ENCODE results near the gene RBP7.

The RBP7 gene

GRCh38 chr1:10032590-10033358 lies 35.7 kb downstream of the RBP7 start, which contains the start of gene UBE4B:
UBE4B (plus strand) TSS chr1:10032958; CDS start chr1:10033671, 713 bp downstream.
- peak; percentile 87 for DNase-seq

- no peak for DNase-seq
Measured at GRCh38 chr1:10033359-10033845, 36.4 kb downstream of the RBP7 start.

GRCh38 chr1:10042746-10043145 lies 45.7 kb downstream of the RBP7 start:
- no peak for DNase-seq

GRCh38 chr1:10045480-10046355 lies 48.7 kb downstream of the RBP7 start:
- DNase-seq: no peak

- no peak for DNase-seq
Measured at GRCh38 chr1:10046356-10047085, 49.5 kb downstream of the RBP7 start.

GRCh38 chr1:10048601-10049000 lies 51.6 kb downstream of the RBP7 start:
- no peak for DNase-seq

- DNase-seq: no peak
Measured at GRCh38 chr1:10050611-10051010, 53.6 kb downstream of the RBP7 start.

GRCh38 chr1:10051656-10052055 lies 54.6 kb downstream of the RBP7 start:
- DNase-seq: no peak

GRCh38 chr1:10052347-10052746 lies 55.3 kb downstream of the RBP7 start:
- no peak for DNase-seq

GRCh38 chr1:10054465-10054864 lies 57.4 kb downstream of the RBP7 start:
- no peak for DNase-seq

- no peak for DNase-seq
Measured at GRCh38 chr1:10056599-10056987, 59.6 kb downstream of the RBP7 start.

GRCh38 chr1:10057343-10057742 lies 60.3 kb downstream of the RBP7 start:
- no peak for DNase-seq

GRCh38 chr1:10057796-10058195 lies 60.8 kb downstream of the RBP7 start:
- no peak for DNase-seq

- DNase-seq: no peak
Measured at GRCh38 chr1:10059342-10059718, 62.3 kb downstream of the RBP7 start.

GRCh38 chr1:10060311-10061100 lies 63.5 kb downstream of the RBP7 start:
- DNase-seq: no peak

GRCh38 chr1:10061276-10061675 lies 64.2 kb downstream of the RBP7 start:
- DNase-seq: no peak

GRCh38 chr1:10063878-10064277 lies 66.8 kb downstream of the RBP7 start:
- no peak for DNase-seq

- no peak for DNase-seq
Measured at GRCh38 chr1:10064416-10065343, 67.7 kb downstream of the RBP7 start.

- DNase-seq: no peak
Measured at GRCh38 chr1:10065344-10065685, 68.3 kb downstream of the RBP7 start.

Measured in NCI-H1436 treated with DMSO at 0.1 percent for 48 hours (cell line).